Small intestine (tissue), 7 donors: Measurements from ENCODE around the gene NCAN. TPM values are rescaled to one million over a fixed set of nuclear protein-coding genes. Genes with fewer than 3 reads are reported as not detected.
"Not testable (repeated sequence)": the region's sequence is repeated elsewhere in the genome, so short reads cannot be mapped to it uniquely, and the experiment has no call there.

Source experiments
- DNase-seq, 2 donors: peaks; one replicate each; pipeline versions ENCODE4 v3.0.0 to v3.0.0-alpha.2; 2013
- FAIRE-seq: peaks from 2 replicates; lab custom pipeline; 2012; peaks lifted over from hg19 to GRCh38; lab: Jason Lieb, UNC
- H3K27ac ChIP-seq, 3 donors: one replicate each; pipeline ENCODE4 v1.5.1; 2013; ENCODE audit warnings: low read length in 2 of 3, mild to moderate bottlenecking in 2 of 3, control low read depth in 1 of 3, inconsistent platforms in 1 of 3, low read depth in 1 of 3, moderate library complexity in 1 of 3
- H3K27me3 ChIP-seq, 3 donors: one replicate each; pipeline ENCODE4 v1.6.1; 2013; ENCODE audit warnings: low read length in 3 of 3, inconsistent platforms in 1 of 3; ENCODE audit not compliant: control insufficient read depth in 3 of 3, insufficient read depth in 3 of 3
- H3K36me3 ChIP-seq, 3 donors: one replicate each; pipeline ENCODE4 v1.6.1; 2013; ENCODE audit warnings: low read length in 3 of 3, inconsistent platforms in 1 of 3, low read depth in 1 of 3, mild to moderate bottlenecking in 1 of 3, moderate library complexity in 1 of 3; ENCODE audit not compliant: control insufficient read depth in 3 of 3, insufficient read depth in 2 of 3
- H3K4me1 ChIP-seq, 3 donors: one replicate each; pipeline ENCODE4 v1.6.1; 2013; ENCODE audit warnings: low read length in 2 of 3, inconsistent platforms in 1 of 3, low read depth in 1 of 3, mild to moderate bottlenecking in 1 of 3, moderate library complexity in 1 of 3; ENCODE audit not compliant: control insufficient read depth in 3 of 3, insufficient read depth in 2 of 3
- H3K4me3 ChIP-seq, 3 donors: one replicate each; pipeline ENCODE4 v1.5.1; 2013; ENCODE audit warnings: low read length in 3 of 3, control low read depth in 1 of 3, inconsistent platforms in 1 of 3, low read depth in 1 of 3, mild to moderate bottlenecking in 1 of 3, moderate library complexity in 1 of 3
- H3K9me3 ChIP-seq, 2 donors: one replicate each; pipeline ENCODE4 v1.6.1; 2013; ENCODE audit warnings: low read depth in 1 of 2, low read length in 1 of 2; ENCODE audit not compliant: control insufficient read depth in 2 of 2, insufficient read depth in 1 of 2
- WGBS, 3 donors: extraction: QIAGEN DNeasy Blood & Tissue Kit; methylation state at CpG; one replicate each; pipeline ENCODE4 v1.1.7; 2013; 5-methylcytosine and 5-hydroxymethylcytosine counted together
- polyA plus RNA-seq, 4 donors: library from polyadenylated mRNA; stranded (reverse) in 3 of 4; unstranded in 1 of 4; fragments of 200-250 nt in 3 of 4; fragments of 120-200 nt in 1 of 4; gene quantifications; one replicate each; pipeline versions ENCODE4 v1.2.1 to v1.2.3, GENCODE V29; 2013
- donor health status: healthy with polysubstance abuse.
- donor health status: control.
- donor health status: control.
- donor health status: Bipolar disorder and iron deficiency.
- donor health status: healthy.

The NCAN gene
- polyA plus RNA-seq, 4 donors: 0.03 to 0.27 (median 0.16) TPM; not detected in 1

DNA sequence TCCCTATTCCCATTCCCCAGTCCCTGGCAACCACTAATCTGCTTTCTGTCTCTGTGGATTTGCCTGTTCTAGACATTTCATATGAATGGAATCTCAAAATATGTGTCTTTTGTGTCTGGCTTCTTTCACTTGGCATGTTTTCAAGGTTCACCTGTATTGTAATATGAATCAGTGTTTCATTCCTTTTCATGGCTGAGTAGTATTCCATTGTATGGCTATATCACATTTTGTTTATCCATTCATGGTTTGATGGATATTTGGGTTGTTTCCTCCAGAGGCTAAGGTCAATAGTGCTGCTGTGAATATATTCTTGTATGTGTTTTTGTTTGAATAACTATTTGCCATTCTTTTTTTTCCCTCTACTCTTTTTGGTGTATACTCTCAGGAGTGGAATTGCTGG lies 24.4 kb downstream of the NCAN start:
- H3K4me1 ChIP-seq: no peaks in the 10 kb centered on the region
- no peak overlapping the region for H3K4me3 ChIP-seq
- H3K27ac ChIP-seq: no peak overlapping the region
- H3K27me3 ChIP-seq: peaks cover 0 to 4% (median 0%) of the 10 kb centered on the region in 3 donors
- no peaks in the 10 kb centered on the region for H3K36me3 ChIP-seq
- peaks cover 0 to 26% of the 10 kb centered on the region in 2 donors for H3K9me3 ChIP-seq
- no peak for FAIRE-seq
- DNase-seq: no peak

DNA sequence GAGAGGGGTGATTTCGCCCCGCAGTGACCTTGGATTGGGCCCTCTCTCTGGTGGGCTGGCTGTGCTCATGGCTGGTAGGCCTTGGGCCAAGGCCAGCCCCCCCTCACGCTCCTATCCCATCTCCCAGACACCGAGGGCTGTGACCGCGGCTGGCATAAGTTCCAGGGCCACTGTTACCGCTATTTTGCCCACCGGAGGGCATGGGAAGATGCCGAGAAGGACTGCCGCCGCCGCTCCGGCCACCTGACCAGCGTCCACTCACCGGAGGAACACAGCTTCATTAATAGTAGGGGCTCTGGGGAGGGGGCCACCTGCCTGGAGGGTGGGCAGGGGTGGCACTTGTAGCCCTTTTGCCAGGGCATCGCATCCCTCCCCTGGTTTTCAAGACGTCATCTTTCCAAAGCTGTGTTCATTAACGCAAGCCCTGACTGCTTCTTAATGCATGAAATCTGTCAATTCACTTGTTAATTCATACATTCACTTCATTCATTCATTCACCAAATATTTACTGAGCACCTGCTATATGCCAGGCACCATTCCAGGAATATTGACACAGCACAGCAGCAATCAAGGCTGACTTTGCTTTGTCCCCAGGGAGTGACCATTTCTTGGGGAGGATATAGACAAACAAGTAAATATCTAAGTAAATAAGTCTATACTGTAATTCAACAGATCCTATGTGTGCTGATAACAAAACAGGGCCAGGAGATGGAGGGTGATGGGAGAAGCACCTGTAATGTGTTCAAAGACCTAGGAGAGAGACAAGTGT lies 26.6 kb downstream of the NCAN start:
- Histone ChIP-seq H3K4me1 (no peaks in the 10 kb centered on the region), H3K9me3 (peaks cover 0 to 26% of the 10 kb centered on the region in 2 donors), H3K27ac (no peak overlapping the region), H3K27me3 (no peaks in the 10 kb centered on the region), H3K4me3 (no peak overlapping the region), H3K36me3 (no peaks in the 10 kb centered on the region)
- 76 to 84% (median 83%) methylated on average over 18 of the region's 18 CpGs for WGBS, 3 donors
- DNase-seq (no peak), FAIRE-seq (no peak)

DNA sequence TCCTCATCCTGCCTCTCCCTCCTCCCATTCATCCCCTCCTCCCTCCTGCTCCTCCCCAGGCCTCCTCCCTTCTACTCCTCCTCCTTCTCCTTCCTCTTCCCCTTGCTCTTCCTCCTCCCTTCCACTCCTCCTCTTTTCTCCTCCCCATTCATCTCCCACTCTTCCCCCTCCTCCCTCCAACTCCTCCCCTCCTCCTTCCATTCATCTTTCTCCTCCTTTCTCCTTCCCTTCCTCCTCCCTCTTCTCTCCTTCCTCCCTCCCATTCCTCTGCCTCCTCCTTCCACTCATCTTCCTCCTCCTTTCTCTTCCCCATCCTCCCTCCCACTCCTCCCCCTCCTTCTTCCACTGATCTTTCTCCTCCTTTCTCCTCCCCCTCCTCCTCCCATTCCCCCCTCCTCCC lies 27.9 kb downstream of the NCAN start:
- Histone ChIP-seq H3K27ac (no peak overlapping the region), H3K4me1 (no peaks in the 10 kb centered on the region), H3K27me3 (no peaks in the 10 kb centered on the region), H3K4me3 (no peak overlapping the region), H3K36me3 (no peaks in the 10 kb centered on the region), H3K9me3 (peaks cover 0 to 12% of the 10 kb centered on the region in 2 donors)
- FAIRE-seq: no peak
- no peak for DNase-seq

DNA sequence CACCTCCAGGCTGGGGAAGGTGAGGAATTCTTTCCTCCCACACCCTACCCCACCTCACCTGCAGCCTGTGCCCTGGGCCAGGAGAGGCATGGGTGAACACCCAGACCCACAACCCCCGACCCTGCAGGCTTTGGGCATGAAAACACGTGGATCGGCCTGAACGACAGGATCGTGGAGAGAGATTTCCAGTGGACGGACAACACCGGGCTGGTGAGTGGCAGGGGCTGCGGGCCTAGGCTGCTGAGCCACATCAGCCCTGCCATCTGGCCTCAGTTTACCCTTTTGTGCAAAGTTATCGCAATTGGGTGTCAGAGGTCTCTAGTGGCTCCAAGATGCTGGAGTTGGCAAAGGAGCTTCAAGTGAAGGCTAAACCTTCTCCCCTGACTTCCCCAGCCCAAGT lies 28.7 kb downstream of the NCAN start:
- DNase-seq (no peak), FAIRE-seq (no peak)
- Histone ChIP-seq H3K27me3 (no peaks in the 10 kb centered on the region), H3K27ac (no peak overlapping the region), H3K4me3 (no peak overlapping the region), H3K9me3 (peaks cover 0 to 5% of the 10 kb centered on the region in 2 donors), H3K36me3 (no peaks in the 10 kb centered on the region), H3K4me1 (no peaks in the 10 kb centered on the region)
- 71 to 83% (median 73%) methylated on average over 9 of the region's 9 CpGs for WGBS, 3 donors

DNA sequence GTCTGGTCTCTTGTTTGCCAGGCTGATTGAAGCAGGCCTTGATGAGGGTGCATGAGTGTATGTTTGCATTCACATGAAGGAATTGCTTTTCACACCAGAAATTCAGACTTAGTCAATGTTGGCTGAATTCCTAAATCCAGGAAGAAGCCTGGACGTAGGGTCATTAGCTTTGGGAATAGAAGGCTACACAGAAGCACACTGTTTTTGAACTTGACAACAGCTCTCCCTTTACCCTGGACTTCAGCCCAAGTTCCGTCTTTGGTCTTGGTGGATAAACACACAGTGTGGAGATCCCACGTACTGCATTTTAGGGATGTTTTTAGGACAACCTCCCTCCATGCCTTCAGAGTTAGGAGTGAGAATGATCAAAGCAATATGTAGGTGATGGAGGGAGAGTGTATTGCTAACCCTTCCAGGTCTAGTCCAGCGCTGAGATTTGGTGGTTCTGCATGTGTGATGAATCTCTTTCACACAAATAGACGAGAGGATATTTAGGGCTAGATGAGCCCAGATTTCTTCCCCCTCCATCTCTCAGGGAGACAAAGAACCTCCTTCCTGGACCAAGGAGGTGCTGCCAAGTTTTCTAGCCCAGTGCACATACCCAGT lies 38.5 kb downstream of the NCAN start:
- Histone ChIP-seq H3K27ac (no peak overlapping the region), H3K27me3 (peaks cover 0 to 13% (median 0%) of the 10 kb centered on the region in 3 donors), H3K9me3 (no peaks in the 10 kb centered on the region), H3K36me3 (no peaks in the 10 kb centered on the region), H3K4me3 (no peak overlapping the region), H3K4me1 (no peaks in the 10 kb centered on the region)
- FAIRE-seq: no peak
- WGBS, 3 donors: 49 to 57% (median 50%) methylated on average over 5 of the region's 5 CpGs
- DNase-seq: no peak

DNA sequence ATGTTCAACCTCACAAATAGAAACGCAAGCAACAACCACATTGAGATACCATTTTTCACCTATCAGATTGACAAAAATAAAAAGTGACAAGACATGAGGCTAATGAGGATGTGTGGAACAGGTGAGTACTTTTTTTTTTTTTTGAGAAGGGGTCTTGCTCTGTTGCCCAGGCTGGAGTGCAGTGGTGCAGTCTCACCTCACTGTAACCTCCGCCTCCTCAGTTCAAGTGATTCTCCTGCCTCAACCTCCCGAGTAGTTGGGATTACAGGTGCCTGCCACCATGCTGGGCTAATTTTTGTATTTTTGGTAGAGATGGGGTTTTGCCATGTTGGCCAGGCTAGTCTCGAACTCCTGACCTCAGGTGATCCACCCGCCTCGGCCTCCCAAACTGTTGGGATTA lies 41.7 kb downstream of the NCAN start:
- not testable (repeated sequence) for H3K36me3 ChIP-seq, FAIRE-seq, H3K27ac ChIP-seq, DNase-seq, H3K4me3 ChIP-seq, H3K4me1 ChIP-seq, H3K9me3 ChIP-seq
- peaks cover 0 to 32% (median 0%) of the 10 kb centered on the region in 3 donors for H3K27me3 ChIP-seq
- WGBS, 3 donors: 86 to 90% (median 88%) methylated on average over 6 of the region's 6 CpGs

DNA sequence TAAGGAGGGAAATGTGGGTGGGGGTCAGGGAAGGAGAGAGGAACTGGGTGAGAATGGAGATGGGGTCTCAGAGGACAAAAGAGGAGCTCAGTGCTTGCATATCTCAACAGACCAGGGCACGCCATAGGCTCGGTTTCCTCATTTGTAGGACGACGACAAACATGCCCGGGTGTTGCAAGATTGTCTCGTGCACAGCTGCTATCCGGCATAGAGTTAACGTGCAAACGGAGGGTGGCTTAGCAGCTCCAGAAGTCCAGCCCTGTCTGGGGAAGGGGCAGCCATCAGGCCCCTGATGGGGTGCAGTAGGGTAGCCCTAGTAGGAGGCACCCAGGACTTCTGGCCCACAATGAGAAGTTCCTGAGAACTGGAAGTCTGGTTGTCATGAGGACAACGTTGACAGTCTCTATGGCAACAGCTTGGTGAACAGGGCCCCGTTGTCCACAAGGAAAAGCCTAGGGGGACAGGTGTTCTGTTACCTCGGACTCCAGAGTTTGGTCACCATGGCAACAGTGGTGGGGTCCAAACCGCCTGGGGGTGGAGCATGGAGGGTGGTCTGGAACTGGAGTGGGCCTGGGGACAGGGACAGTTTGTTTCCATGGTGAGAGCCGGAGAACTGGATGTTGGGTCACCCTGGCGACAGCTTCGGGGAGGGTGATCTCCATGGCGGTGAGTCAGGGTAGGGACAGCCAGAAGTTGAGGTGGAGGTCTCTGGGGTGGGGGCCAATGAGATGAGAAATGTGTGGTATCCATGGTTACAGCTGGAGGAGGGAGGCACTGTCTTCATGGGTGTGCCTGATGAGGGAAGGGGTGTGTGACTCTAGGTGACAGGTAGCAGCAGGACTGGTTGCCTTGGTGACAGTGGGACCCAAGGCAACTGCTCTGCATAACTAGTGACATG lies 44.6 kb downstream of the NCAN start:
- Histone ChIP-seq H3K4me1 (no peaks in the 10 kb centered on the region), H3K36me3 (peaks cover 0 to 2% (median 2%) of the 10 kb centered on the region in 3 donors), H3K27me3 (peaks cover 0 to 48% (median 3%) of the 10 kb centered on the region in 3 donors), H3K4me3 (no peak overlapping the region), H3K9me3 (peaks cover 0 to 4% of the 10 kb centered on the region in 2 donors), H3K27ac (no peak overlapping the region)
- 27 to 51% (median 30%) methylated on average over 17 of the region's 17 CpGs for WGBS, 3 donors
- FAIRE-seq (no peak), DNase-seq (peak in 1 of 2 donors; percentile 25)

DNA sequence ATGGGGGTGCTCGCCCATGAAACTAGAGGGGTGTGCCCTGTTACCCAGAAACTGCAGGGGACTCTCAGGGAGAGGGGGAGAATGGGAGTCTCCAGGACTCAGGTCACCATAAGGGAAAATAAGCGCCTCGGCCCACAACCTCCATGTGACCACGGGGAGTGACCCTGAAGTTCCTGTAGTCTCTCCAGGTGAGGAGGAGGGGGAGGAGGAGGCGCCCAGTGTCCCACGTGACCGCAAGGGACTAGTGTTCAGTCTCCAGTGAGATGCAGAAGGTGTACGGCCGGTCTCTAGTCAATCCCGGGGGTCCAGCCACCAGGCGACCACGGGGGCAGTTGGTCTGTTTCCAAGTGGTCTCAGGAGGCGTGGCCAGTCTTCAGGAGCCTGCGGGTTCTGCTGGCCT lies 45.4 kb downstream of the NCAN start:
- 32 to 63% (median 46%) methylated on average over 14 of the region's 14 CpGs for WGBS, 3 donors
- DNase-seq: peak in 1 of 2 donors; percentile 52

More for the DNA sequence above, 45.4 kb downstream of the NCAN start:
- H3K27me3 ChIP-seq: peaks cover 0 to 56% (median 3%) of the 10 kb centered on the region in 3 donors
- peaks cover 0 to 2% (median 2%) of the 10 kb centered on the region in 3 donors for H3K36me3 ChIP-seq
- H3K27ac ChIP-seq: no peak overlapping the region
- peaks cover 0 to 4% of the 10 kb centered on the region in 2 donors for H3K9me3 ChIP-seq
- H3K4me1 ChIP-seq: no peaks in the 10 kb centered on the region
- H3K4me3 ChIP-seq: no peak overlapping the region
- FAIRE-seq: no peak
